H1 (cell line): Measurements from ENCODE around the gene CIDEA. TPM values are rescaled to one million over a fixed set of nuclear protein-coding genes. Genes with fewer than 3 reads are reported as not detected.

Experiments
- CTCF ChIA-PET: fragments of 300-600 bp; sonication (Branson Sonifier 250); formaldehyde crosslinking; loops from one replicate; lab custom pipeline; 2021; ENCODE audit not compliant: partially characterized antibody; lab: Charles Lee
- POLR2A ChIA-PET: fragments of 300-600 bp; sonication (Branson Sonifier 250); formaldehyde crosslinking; loops from one replicate; lab custom pipeline; 2021; ENCODE audit warnings: inconsistent platforms; ENCODE audit not compliant: partially characterized antibody; lab: Charles Lee
- DNase-seq, 2 experiments: peaks; one replicate each; pipeline versions ENCODE4 v3.0.0 to v3.0.0-alpha.2; 2010 to 2022; ENCODE audit warnings: low spot score in 2 of 2, low read depth in 1 of 2, mixed read lengths in 1 of 2
- FAIRE-seq: peaks from 2 replicates; lab custom pipeline; 2011; peaks lifted over from hg19 to GRCh38; lab: Jason Lieb, UNC
- H2AFZ ChIP-seq: 2 replicates; pipeline ENCODE4 v1.8.1; 2012; ENCODE audit warnings: low read length, inconsistent platforms
- H2AK5ac ChIP-seq: 2 replicates; pipeline ENCODE4 v1.6.1; 2013; ENCODE audit warnings: low read depth, low read length
- H2BK120ac ChIP-seq: replicated peaks from 2 replicates; pipeline ENCODE3; 2013; ENCODE audit warnings: low read depth, low read length, inconsistent platforms
- H2BK12ac ChIP-seq: 2 replicates; pipeline ENCODE4 v1.6.1; 2013; ENCODE audit warnings: low read depth, low read length
- H2BK15ac ChIP-seq: 2 replicates; pipeline ENCODE4 v1.6.1; 2013; ENCODE audit warnings: low read length
- H2BK20ac ChIP-seq: 2 replicates; pipeline ENCODE4 v1.6.1; 2013; ENCODE audit warnings: low read length
- H2BK5ac ChIP-seq: 2 replicates; pipeline ENCODE4 v1.6.1; 2013; ENCODE audit warnings: low read depth, low read length
- H3K14ac ChIP-seq: 2 replicates; pipeline ENCODE4 v1.6.1; 2013; ENCODE audit warnings: inconsistent platforms; ENCODE audit not compliant: insufficient read length
- H3K18ac ChIP-seq: 2 replicates; pipeline ENCODE4 v1.6.1; 2013; ENCODE audit warnings: low read length; ENCODE audit errors: extremely low read depth
- H3K23ac ChIP-seq: 2 replicates; pipeline ENCODE4 v1.6.1; 2013; ENCODE audit warnings: inconsistent platforms; ENCODE audit not compliant: insufficient read length
- H3K23me2 ChIP-seq: 2 replicates; pipeline ENCODE4 v1.6.1; 2013; ENCODE audit warnings: low read depth, low read length
- H3K27ac ChIP-seq: 2 replicates; pipeline ENCODE4 v1.6.1; 2011; ENCODE audit warnings: low read depth, low read length, inconsistent platforms
- H3K27me3 ChIP-seq, 4 experiments: replicated peaks in 1 of 4; 1 replicate in 1 of 4; 2 replicates in 3 of 4; pipeline versions ENCODE4 v1.6.1 to v1.8.1; 2011 to 2013; ENCODE audit warnings: low read length in 3 of 4, mild to moderate bottlenecking in 3 of 4, inconsistent platforms in 2 of 4, mixed read lengths in 2 of 4, moderate library complexity in 1 of 4; ENCODE audit not compliant: control insufficient read depth in 3 of 4, insufficient read depth in 3 of 4; ENCODE audit errors: extremely low read depth in 1 of 4
- H3K36me3 ChIP-seq, 4 experiments: 2 replicates each; pipeline versions ENCODE4 v1.6.1 to v1.8.1; 2011 to 2013; ENCODE audit warnings: mild to moderate bottlenecking in 4 of 4, low read length in 3 of 4, moderate library complexity in 2 of 4, control low read depth in 1 of 4, inconsistent platforms in 1 of 4; ENCODE audit not compliant: insufficient read depth in 4 of 4, control insufficient read depth in 2 of 4
- H3K4ac ChIP-seq: replicated peaks from 2 replicates; pipeline ENCODE3; 2013; ENCODE audit warnings: low read length, low read depth, mixed read lengths, inconsistent platforms; ENCODE audit not compliant: insufficient read length
- H3K4me1 ChIP-seq, 4 experiments: replicated peaks in 1 of 4; 1 replicate in 1 of 4; 2 replicates in 3 of 4; pipeline versions ENCODE4 v1.6.1 to v1.8.1; 2011 to 2013; ENCODE audit warnings: low read length in 3 of 4, inconsistent platforms in 2 of 4, mixed read lengths in 1 of 4; ENCODE audit not compliant: insufficient read depth in 4 of 4, control insufficient read depth in 3 of 4
- H3K4me2 ChIP-seq, 2 experiments: 2 replicates each; pipeline versions ENCODE4 v1.6.1 to v1.8.1; 2011 to 2013; ENCODE audit warnings: low read depth in 2 of 2, low read length in 2 of 2, control low read depth in 1 of 2, inconsistent platforms in 1 of 2, mild to moderate bottlenecking in 1 of 2; ENCODE audit not compliant: insufficient read depth in 1 of 2
- H3K4me3 ChIP-seq, 4 experiments: fragments of 200-600, 300-600 bp in 1 of 4; sonication (generic), shearing (Covaris generic), sonication (Bioruptor Twin) in 1 of 4; 2 replicates each; pipeline versions ENCODE4 v1.5.1 to v1.8.1; 2011 to 2016; ENCODE audit warnings: low read length in 4 of 4, low read depth in 3 of 4, control low read depth in 2 of 4, inconsistent platforms in 2 of 4, mild to moderate bottlenecking in 2 of 4, mixed read lengths in 1 of 4, moderate library complexity in 1 of 4; ENCODE audit not compliant: insufficient read depth in 2 of 4; ENCODE audit errors: extremely low read depth in 1 of 4
- H3K56ac ChIP-seq: replicated peaks from 2 replicates; pipeline ENCODE3; 2013; ENCODE audit warnings: low read depth, mild to moderate bottlenecking, mixed read lengths, low read length, inconsistent platforms; ENCODE audit not compliant: insufficient read length
- H3K79me1 ChIP-seq: 2 replicates; pipeline ENCODE4 v1.6.1; 2013; ENCODE audit warnings: low read depth, low read length, control low read depth
- H3K79me2 ChIP-seq, 2 experiments: 2 replicates each; pipeline versions ENCODE4 v1.6.1 to v1.8.1; 2012 to 2013; ENCODE audit warnings: low read length in 2 of 2, mild to moderate bottlenecking in 2 of 2, inconsistent platforms in 1 of 2; ENCODE audit not compliant: insufficient read depth in 2 of 2, control insufficient read depth in 1 of 2
- H3K9ac ChIP-seq, 4 experiments: replicated peaks in 1 of 4; 1 replicate in 1 of 4; 2 replicates in 3 of 4; pipeline versions ENCODE4 v1.6.1 to v1.8.1; 2011 to 2013; ENCODE audit warnings: low read depth in 3 of 4, low read length in 3 of 4, control low read depth in 2 of 4, mild to moderate bottlenecking in 2 of 4, moderate library complexity in 2 of 4, inconsistent platforms in 1 of 4; ENCODE audit errors: extremely low read depth in 1 of 4
- H3K9me3 ChIP-seq, 2 experiments: 2 replicates each; pipeline versions ENCODE4 v1.6.1 to v1.8.1; 2012 to 2013; ENCODE audit warnings: mild to moderate bottlenecking in 2 of 2, moderate library complexity in 2 of 2, control low read depth in 1 of 2, inconsistent platforms in 1 of 2, low read depth in 1 of 2, low read length in 1 of 2, mixed read lengths in 1 of 2; ENCODE audit not compliant: insufficient read depth in 2 of 2
- H4K20me1 ChIP-seq, 2 experiments: replicated peaks in 1 of 2; 2 replicates each; pipeline versions ENCODE3 to v1.8.1; 2011 to 2013; ENCODE audit warnings: inconsistent platforms in 2 of 2, low read length in 2 of 2, mild to moderate bottlenecking in 1 of 2; ENCODE audit not compliant: insufficient read depth in 2 of 2, control insufficient read depth in 1 of 2
- H4K5ac ChIP-seq: 2 replicates; pipeline ENCODE4 v1.6.1; 2013; ENCODE audit warnings: low read length, low read depth, mixed read lengths, inconsistent platforms; ENCODE audit not compliant: insufficient read length
- H4K8ac ChIP-seq: 2 replicates; pipeline ENCODE4 v1.8.0; 2013; ENCODE audit warnings: mild to moderate bottlenecking, moderate library complexity, low read length, inconsistent platforms; ENCODE audit not compliant: insufficient read depth; ENCODE audit errors: extremely low read depth
- H4K91ac ChIP-seq: replicated peaks from 2 replicates; pipeline ENCODE3; 2013; ENCODE audit warnings: low read length, mixed read lengths, inconsistent platforms; ENCODE audit not compliant: insufficient read length
- BACH1 ChIP-seq: IDR thresholded peaks from 2 replicates; pipeline ENCODE4 v1.6.1; 2012; ENCODE audit warnings: low read length, improper control_type of control experiment
- EP300 ChIP-seq, 2 experiments: IDR thresholded peaks; 1 replicate in 1 of 2; 2 replicates in 1 of 2; pipeline ENCODE4 v1.6.1; 2011 to 2012; ENCODE audit warnings: low read depth in 2 of 2, low read length in 2 of 2, mild to moderate bottlenecking in 2 of 2, borderline replicate concordance in 1 of 2, inconsistent platforms in 1 of 2, moderate library complexity in 1 of 2
- EZH2 ChIP-seq: fragments of 200-600 bp; sonication (generic); IDR thresholded peaks from 2 replicates; pipeline ENCODE4 v1.7.1; 2012; ENCODE audit warnings: low read depth, mild to moderate bottlenecking, moderate library complexity, low read length, inconsistent platforms; ENCODE audit not compliant: severe bottlenecking
- FOSL1 ChIP-seq: IDR thresholded peaks from 2 replicates; pipeline ENCODE4 v1.6.1; 2011; ENCODE audit warnings: mild to moderate bottlenecking, low read depth, low read length, moderate library complexity; ENCODE audit not compliant: insufficient read depth
- GABPA ChIP-seq: IDR thresholded peaks from 2 replicates; pipeline ENCODE4 v1.6.1; 2011; ENCODE audit warnings: mild to moderate bottlenecking, low read length, moderate library complexity, borderline replicate concordance; ENCODE audit not compliant: insufficient read depth
- POLR2A ChIP-seq, 2 experiments: IDR thresholded peaks; 1 replicate in 1 of 2; 2 replicates in 1 of 2; pipeline ENCODE4 v1.6.1; 2011; ENCODE audit warnings: low read depth in 2 of 2, low read length in 2 of 2, mild to moderate bottlenecking in 2 of 2; ENCODE audit errors: control extremely low read depth in 1 of 2
- POU5F1 ChIP-seq: IDR thresholded peaks from 2 replicates; pipeline ENCODE4 v1.6.1; 2011; ENCODE audit warnings: low read depth, mild to moderate bottlenecking, low read length, moderate library complexity
- RBBP5 ChIP-seq: IDR thresholded peaks from 2 replicates; pipeline ENCODE4 v1.7.1; 2012; ENCODE audit warnings: low read depth, mild to moderate bottlenecking, inconsistent platforms, low read length, moderate library complexity, borderline replicate concordance
- SP1 ChIP-seq: IDR thresholded peaks from 2 replicates; pipeline ENCODE4 v1.6.1; 2011; ENCODE audit warnings: low read depth, low read length
- TCF12 ChIP-seq: IDR thresholded peaks from 2 replicates; pipeline ENCODE4 v1.6.1; 2011; ENCODE audit warnings: low read depth, mild to moderate bottlenecking, low read length
- YY1 ChIP-seq: IDR thresholded peaks from 2 replicates; pipeline ENCODE4 v1.6.1; 2011; ENCODE audit warnings: low read depth, mild to moderate bottlenecking, low read length
- WGBS, 2 experiments: shearing (Covaris generic) in 1 of 2; methylation state at CpG; one replicate each; pipeline versions ENCODE4 v1.1.6 to v1.1.7; 2013 to 2015; ENCODE audit warnings: low lambda C conversion rate in 2 of 2, mixed read lengths in 2 of 2, inconsistent platforms in 1 of 2, low coverage in 1 of 2, missing lambda C conversion rate in 1 of 2; ENCODE audit not compliant: insufficient replicate concordance in 2 of 2, insufficient coverage in 1 of 2, insufficient read length in 1 of 2; ENCODE audit errors: extremely low coverage in 1 of 2, missing lambda C conversion rate in 1 of 2; 5-methylcytosine and 5-hydroxymethylcytosine counted together
- polyA plus RNA-seq, 7 experiments: library from polyadenylated mRNA; depleted of rRNA in 3 of 7; stranded (reverse) in 5 of 7; unstranded in 2 of 7; fragments of >200 nt in 5 of 7; fragments of 200-250 nt in 2 of 7; gene quantifications; 1 replicate in 5 of 7; 2 replicates in 1 of 7; 4 replicates in 1 of 7; pipeline versions ENCODE4 v1.2.1 to v1.2.3, GENCODE V29; 2011 to 2013; ENCODE audit warnings: missing spikeins in 2 of 7, mixed read lengths in 2 of 7
- total RNA-seq: library from RNA; stranded (reverse); fragmentation: NEBNext Ultra II Directional; extraction: Animal tissue kit (Norgen Biotek cat#: 25700); gene quantifications from 2 replicates; pipeline ENCODE4 v1.2.1, GENCODE V29; 2021
- TF ChIP-seq, protein P1 (sequence below): IDR thresholded peaks from 2 replicates; pipeline ENCODE4 v1.6.1; 2012; ENCODE audit warnings: inconsistent platforms
- TF ChIP-seq, protein P2 (sequence below): IDR thresholded peaks from 2 replicates; pipeline ENCODE4 v1.6.1; 2011; ENCODE audit warnings: low read depth, mild to moderate bottlenecking, low read length; ENCODE audit not compliant: insufficient read depth

The CIDEA gene
- total and polyA plus RNA-seq, 2 of the 8 experiments (the other 6 are each of a cell fraction or from before 2014, with no cell fraction given): not detected

DNA sequence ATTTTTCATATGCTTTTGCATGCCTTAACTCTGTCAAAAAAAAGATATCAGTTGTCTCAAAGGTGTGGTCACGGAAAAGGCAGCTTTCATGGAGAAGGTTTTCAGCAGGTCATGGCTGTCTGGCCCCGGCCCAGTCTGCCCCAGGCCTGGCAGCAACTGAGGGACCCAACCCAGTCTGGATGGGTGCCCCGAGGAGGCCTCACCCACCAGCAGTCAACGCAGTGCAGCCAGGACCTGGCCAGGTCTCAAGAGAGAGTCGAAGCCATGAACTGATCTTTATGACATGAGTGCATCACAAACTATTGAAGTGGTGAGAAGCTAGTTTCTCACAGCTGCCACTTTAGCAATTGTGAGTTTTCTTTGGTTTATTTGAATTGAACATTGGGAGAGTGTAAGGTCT is 61.8 kb downstream of the CIDEA start:
- Histone ChIP-seq H3K9me3 (no peaks in the 10 kb centered on the region), H3K27me3 (no peaks in the 10 kb centered on the region), H4K5ac (no peak overlapping the region), H4K8ac (no peak overlapping the region), H3K36me3 (peaks cover 0 to 34% (median 6%) of the 10 kb centered on the region in 4 experiments; a peak in 4 of 8 replicates), H3K9ac (no peak overlapping the region), H3K4me1 (no peaks in the 10 kb centered on the region), H2BK120ac (no peak overlapping the region), H3K4me3 (no peak overlapping the region), H2BK5ac (no peak overlapping the region), H3K18ac (no peak overlapping the region), H4K20me1 (peaks cover 0 to 2% of the 10 kb centered on the region in 2 experiments), H2AK5ac (no peak overlapping the region), H2AFZ (no peak overlapping the region), H2BK12ac (no peak overlapping the region), H3K79me1 (peaks cover 2% of the 10 kb centered on the region; the same call in 1 of the 2 replicates), H2BK15ac (no peak overlapping the region), H3K4ac (no peak overlapping the region), H3K23me2 (no peaks in the 10 kb centered on the region), H3K4me2 (no peak overlapping the region), H3K23ac (no peak overlapping the region), H3K27ac (no peak overlapping the region), H3K79me2 (no peaks in the 10 kb centered on the region), H4K91ac (no peak overlapping the region), H3K14ac (no peak overlapping the region), H3K56ac (no peak overlapping the region), H2BK20ac (no peak overlapping the region)
- no peak for FAIRE-seq
- CTCF ChIA-PET: interaction anchor here (0.6 to 11.7 kb wide), 4 partner anchors 13 to 37 kb away, joined by 3 to 96 read pairs (median 6); no protein-coding TSS in a partner anchor
- DNase-seq: no peak
- WGBS, 2 experiments: 95% methylated on average over 5 of the region's 5 CpGs; no CpG with 5 or more reads in 1 of the 2 experiments
- POLR2A ChIA-PET: no interaction called here
- TF ChIP-seq POLR2A (IDR thresholded peaks at IDR 0.05; ENCODE audit: control extremely low read depth in 1 of 2, low read depth in 2 of 2, low read length in 2 of 2) (no peak), FOSL1 (no peak), TCF12 (no peak), BACH1 (no peak), SP1 (no peak), YY1 (no peak), RBBP5 (no peak), GABPA (no peak), EZH2 (no peak), EP300 (IDR thresholded peaks at IDR 0.05; ENCODE audit: borderline replicate concordance in 1 of 2, low read depth in 2 of 2, low read length in 2 of 2) (no peak), POU5F1 (no peak)
- TF ChIP-seq, protein P1, sequence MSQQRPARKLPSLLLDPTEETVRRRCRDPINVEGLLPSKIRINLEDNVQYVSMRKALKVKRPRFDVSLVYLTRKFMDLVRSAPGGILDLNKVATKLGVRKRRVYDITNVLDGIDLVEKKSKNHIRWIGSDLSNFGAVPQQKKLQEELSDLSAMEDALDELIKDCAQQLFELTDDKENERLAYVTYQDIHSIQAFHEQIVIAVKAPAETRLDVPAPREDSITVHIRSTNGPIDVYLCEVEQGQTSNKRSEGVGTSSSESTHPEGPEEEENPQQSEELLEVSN: no peak
- TF ChIP-seq, protein P2, sequence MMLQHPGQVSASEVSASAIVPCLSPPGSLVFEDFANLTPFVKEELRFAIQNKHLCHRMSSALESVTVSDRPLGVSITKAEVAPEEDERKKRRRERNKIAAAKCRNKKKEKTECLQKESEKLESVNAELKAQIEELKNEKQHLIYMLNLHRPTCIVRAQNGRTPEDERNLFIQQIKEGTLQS: no peak
